ENCODE results near the gene ERFE. TPM values are rescaled to one million over a fixed set of nuclear protein-coding genes. Genes with fewer than 3 reads are reported as not detected.
A peak's percentile ranks its signal among the peaks of the same experiment; 100 is the strongest.
"Not testable (repeated sequence)": the region's sequence is repeated elsewhere in the genome, so short reads cannot be mapped to it uniquely, and the experiment has no call there.

ERFE gene, protein sequence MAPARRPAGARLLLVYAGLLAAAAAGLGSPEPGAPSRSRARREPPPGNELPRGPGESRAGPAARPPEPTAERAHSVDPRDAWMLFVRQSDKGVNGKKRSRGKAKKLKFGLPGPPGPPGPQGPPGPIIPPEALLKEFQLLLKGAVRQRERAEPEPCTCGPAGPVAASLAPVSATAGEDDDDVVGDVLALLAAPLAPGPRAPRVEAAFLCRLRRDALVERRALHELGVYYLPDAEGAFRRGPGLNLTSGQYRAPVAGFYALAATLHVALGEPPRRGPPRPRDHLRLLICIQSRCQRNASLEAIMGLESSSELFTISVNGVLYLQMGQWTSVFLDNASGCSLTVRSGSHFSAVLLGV
- 0.10 and 1.8 TPM in 2 replicates for total RNA-seq (2014; rRNA removed; shearing (Covaris generic))

GRCh38 chr2:238158509-238159070, at the start of gene ERFE:
Gene ERFE (plus strand): TSS chr2:238158970. CDS start chr2:238159008, 38 bp downstream.
- DNase-seq (ENCODE audit: low read depth): peak; percentile 18

- no peak for DNase-seq (ENCODE audit: low read depth)
These were observed 45.2 kb upstream of the ERFE start for GRCh38 chr2:238113611-238114010.

DNA sequence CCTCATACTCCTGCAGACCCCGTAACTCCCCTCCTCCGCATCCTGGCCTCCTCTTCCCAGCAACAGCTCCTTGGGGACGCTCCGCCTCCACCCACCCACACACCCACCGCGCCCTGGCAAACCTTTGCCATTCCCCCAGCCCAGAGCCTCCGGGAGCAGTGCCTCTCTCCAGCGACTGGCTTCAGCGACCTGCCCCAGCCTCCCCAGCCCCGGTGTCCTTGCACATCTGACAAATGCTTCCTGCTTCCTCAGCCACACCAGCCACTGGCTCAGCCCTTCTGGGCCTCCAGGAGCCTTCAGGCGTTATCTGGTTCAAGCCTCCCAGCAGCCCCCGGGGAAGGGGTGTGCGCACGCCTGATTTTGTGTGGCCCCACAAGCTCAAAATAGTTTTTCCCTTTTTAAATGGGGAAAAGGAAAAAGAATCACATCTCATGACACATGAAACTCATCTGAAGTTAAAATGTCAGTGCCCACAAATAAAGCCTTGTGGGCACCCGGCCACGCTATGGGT, 44.4 kb upstream of the ERFE start:
- DNase-seq (ENCODE audit: low read depth): no peak

DNA sequence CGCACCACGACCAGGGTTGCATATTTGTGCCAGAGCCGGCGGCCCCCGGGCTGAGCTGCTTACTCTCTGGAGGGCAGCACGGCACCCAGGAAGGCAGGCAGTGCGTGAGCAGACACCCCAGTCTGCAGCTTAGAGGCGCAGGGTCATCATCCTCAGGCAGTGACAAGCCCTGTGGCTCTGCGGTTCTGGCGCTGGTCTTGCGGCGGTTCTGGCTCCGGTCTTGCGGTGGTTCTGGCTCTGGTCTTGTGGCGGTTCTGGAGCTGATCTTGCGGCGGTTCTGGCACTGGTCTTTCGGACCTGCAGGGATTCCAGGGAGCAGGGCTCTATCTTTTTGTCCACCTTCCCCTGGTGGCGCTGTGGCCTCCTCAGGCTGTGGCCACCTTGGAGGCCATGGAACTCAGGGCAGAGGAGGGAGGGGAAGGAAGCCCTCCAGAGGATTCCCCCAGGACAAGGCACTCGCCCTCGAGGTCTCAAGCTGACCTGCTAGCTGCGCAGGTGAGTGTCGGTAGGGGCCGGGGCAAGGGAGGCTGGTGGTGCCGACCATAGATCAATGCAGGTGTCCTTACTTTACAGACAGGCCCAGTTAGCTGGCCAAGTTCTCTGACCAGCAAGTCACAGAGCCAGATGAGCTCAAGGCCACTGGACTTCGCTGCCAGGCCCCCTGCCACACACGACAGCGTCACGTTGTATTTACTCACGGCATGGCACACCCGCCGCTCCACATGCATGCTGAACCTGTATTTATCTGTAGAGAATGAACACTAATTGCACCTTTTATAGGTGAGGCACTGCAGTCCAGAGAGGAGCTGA, 43.7 kb upstream of the ERFE start:
- DNase-seq (ENCODE audit: low read depth): no peak

DNA sequence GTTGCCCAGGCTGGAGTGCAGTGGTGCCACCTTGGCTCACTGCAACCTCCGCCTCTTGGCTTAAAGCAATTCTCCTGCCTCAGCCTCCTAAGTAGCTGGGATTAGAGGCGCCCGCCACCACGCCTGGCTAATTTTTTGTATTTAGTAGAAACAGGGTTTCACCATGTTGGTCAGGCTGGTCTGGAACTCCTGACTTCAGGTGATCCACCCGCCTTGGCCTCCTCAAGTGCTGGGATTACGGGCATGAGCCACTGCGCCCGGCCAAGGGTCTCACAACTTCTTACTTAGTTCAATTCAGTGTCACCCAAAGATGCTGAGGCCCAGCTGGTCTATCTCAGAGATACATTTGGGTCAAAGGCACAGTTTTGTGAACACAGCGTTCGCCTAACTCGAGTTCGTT, 43.1 kb upstream of the ERFE start:
- DNase-seq (ENCODE audit: low read depth): not testable (repeated sequence)

GRCh38 chr2:238116298-238117198, 42.2 kb upstream of the ERFE start:
- DNase-seq (ENCODE audit: low read depth): no peak

DNA sequence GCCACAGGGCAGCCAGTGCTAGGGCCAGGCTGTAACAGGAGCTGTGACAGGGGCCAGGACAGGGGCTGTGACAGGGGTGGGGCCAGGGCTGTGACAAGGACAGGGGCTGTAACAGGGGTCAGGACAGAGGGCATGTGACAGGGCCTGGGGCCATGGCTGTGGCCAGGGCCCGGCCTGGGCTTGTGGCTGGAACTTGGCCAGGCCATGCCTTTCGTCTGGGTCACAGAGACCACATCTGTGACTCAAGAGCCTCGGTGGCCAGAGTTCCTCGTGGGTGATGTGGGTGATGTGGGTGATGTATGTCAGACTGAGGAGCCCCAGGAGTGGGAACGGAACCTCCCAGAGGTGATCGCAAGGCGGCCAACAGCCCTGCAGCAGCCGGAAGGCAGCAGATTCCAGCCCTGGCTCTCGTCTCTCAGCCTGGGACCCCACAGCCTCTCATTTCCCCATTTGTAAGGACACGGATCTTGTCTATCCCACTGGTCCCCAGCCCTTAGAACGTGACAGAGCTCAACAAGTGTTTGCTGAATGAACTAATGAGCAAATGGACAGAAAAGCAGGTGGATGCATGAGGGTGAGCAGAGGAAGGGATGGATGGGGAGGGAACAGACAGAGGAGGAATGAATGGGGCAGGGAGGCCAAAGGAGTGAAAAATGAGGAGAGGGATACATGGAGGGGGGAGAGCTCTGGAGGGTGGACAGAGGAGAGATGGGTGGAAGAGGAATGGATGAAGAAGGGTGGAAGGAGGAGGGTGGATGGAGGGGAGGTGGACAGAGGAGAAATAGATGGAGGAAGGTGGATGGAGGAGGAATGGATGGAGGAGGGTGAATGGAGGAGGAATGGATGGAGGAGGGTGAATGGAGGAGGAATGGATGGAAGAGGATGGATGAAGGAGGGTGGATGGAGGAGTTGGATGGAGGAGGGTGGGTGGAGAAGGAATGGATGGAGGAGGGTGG, 41.3 kb upstream of the ERFE start:
- peak; percentile 84 for DNase-seq (ENCODE audit: low read depth)

DNA sequence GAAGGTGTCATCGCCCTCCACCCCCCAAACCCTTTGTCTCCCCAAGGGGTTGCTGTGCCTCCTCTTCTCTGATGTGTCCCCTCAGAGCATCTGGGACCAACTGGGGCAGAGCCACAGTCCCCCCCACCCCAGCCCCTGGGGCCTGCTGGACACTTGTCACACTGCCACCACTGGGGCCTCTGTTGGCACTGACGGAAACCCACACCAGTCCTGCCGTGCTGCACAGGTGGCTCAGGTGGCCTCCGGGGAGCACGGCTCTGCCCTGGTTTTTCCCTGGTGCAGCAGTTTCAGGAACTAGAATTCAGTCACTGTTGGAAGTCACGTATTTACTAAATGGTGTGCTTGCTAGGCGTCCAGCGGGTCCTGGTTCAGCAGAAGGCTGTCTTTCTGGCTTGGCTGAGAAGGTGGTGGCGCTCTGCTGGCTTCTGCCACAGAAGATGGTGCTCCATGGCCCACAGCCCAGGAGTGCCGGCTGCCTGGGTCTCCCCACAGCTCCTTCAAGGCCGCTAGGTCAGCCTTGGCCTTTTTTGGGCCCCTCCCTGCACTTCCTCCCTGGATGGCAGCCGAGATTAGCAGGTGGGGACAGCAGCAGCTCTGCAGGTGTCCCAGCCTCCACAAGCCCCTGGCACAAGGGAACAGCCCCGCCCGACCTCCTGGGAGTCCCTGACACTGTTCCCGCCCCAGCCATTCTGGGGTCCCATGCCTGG, 38.9 kb upstream of the ERFE start:
- no peak for DNase-seq (ENCODE audit: low read depth)

DNA sequence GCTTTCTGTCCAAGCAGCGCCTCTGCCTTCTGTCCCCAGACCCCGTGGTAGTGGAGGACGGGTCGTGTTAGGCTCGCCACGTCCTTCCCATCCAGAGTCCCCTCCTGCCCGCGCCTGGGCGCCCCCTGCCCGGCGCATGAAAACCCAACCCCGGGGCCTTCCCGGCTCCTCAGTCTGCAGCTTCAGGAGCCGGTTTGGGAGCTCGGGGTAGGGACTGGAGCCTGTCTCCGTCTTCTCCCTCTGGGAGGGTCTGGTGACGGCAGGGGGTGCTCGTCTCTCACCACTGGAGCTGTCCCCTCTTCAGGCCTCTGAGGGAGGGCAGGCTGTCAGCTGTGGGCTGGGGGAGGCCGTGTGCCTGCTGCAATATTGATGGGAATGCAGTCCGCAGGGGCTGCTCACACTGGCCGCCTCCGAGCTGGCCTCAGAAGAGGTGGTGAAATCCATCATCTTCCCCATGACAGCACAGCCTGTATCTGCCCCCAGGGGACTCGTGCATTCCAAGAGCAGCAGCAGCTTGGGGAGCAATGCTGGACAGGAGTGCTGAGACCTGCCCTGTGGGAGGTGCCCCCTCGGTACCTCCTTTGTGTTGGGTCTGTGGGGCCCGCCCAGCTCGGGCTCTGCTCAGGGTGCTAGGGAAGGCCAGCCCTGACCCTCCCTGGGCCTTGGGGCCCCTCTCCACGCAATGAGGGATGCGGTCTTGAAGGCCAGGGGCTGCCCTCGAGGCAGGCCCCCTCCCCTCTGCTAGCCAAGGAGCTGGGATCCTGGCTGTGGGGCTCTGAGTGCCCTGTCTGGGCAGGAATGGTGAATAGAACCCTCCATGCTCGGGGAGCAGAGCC, 38.1 kb upstream of the ERFE start:
- no peak for DNase-seq (ENCODE audit: low read depth)

GRCh38 chr2:238121511-238122286, 37.1 kb upstream of the ERFE start:
- no peak for DNase-seq (ENCODE audit: low read depth)

DNA sequence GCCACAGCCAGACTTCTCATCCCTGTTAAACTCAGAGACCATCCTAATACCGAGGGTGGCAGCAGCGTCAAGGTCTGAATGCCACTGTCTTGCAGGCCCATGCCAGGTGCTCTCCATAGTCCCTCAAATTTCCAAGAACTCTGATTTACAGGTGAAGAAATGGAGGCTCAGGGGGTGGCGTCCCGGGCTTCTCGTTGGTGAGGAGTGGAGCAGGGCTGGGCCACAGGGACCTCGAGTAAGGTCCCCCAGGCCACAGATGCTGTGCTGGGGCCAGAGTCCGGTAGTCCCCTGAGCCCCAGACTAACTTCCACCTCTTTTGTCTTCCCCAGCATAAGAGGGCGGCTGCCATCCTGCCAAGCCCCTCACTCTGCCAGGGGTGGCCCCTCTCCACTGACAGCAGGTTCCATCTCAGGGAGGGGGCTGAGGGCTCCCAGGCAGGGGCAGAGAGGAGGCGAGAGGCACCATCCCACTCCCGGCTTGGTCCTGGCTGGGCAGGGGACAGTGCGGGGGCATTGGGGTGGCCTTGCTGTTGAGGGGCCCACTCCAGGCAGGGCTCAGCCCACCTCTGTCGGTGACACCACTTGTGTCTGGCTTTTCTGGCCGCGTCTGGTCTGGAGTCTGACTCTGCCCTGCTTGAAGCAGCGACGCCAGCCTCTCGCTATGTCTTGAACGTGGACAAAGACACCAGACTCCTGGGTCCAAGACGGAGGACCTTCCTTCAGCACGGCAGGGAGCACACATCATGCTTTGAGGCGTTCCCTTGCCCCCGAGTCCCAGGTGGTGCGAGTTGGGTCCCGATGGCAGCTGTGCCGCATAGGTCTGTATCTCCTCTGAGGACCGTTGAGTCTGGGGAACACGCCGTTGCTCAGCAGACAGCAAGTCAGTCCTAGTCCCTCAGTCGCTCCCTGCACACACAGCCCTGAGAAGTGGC, 36.2 kb upstream of the ERFE start:
- no peak for DNase-seq (ENCODE audit: low read depth)

DNA sequence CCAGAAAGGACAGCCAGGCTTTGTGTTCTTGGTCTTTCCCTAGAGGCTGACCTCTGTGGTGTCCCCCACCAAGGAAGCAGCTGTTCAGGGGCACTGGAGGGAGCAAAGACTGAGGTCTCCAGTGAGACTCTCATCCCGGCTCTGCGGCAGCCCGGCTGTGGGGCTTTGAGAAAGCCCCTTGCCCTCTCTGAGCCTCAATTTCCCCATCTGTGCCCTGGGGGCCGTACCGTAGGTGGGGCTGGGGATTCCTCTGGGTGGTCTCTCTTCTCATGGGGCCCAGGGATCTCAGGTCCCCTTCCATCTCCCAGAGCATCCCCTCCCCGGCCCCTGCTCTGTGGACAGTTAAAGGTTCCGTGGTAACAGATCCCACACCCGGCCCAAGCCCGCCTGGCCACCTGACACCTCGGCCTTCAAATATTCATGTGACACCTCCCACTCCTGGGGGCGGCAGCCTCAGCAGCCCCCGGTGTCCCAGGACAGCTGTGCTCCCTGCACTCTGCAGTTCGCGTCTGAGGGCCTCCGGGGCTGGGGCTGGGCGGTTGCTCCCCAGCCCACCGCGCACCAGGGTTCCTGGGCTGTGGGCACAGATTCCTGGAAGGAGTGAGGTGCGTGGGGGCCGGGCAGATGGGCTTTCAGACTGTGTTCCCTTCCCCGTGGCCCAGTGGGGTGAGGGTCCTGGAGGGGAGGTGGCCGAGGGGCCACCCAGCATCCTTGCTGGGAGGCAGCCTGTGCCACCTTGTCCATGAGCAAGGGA, 35.4 kb upstream of the ERFE start:
- no peak for DNase-seq (ENCODE audit: low read depth)

DNA sequence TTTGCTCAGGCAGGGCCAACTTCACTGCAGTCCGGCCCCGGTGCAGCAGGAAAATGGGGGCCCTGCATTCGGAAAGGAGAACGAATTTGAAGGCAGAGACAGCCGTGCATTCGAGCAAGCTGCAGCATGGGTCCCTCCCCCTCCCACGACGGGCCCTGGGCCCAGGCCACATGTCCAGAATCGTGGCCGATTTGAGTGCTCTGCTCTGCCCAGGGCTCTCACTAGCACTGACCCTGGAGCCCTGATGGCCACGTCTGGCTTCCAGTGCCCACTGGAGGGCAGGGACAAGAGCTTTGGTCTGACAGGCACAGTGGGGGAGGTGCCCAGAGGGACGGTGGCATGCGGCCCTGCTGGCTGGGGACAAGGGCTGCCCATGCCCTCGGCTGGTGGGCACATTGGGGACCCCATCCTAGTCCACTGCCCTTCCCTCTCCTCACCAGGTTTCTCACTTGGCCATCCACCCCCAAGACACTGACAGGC, 34.7 kb upstream of the ERFE start:
- DNase-seq (ENCODE audit: low read depth): no peak

DNA sequence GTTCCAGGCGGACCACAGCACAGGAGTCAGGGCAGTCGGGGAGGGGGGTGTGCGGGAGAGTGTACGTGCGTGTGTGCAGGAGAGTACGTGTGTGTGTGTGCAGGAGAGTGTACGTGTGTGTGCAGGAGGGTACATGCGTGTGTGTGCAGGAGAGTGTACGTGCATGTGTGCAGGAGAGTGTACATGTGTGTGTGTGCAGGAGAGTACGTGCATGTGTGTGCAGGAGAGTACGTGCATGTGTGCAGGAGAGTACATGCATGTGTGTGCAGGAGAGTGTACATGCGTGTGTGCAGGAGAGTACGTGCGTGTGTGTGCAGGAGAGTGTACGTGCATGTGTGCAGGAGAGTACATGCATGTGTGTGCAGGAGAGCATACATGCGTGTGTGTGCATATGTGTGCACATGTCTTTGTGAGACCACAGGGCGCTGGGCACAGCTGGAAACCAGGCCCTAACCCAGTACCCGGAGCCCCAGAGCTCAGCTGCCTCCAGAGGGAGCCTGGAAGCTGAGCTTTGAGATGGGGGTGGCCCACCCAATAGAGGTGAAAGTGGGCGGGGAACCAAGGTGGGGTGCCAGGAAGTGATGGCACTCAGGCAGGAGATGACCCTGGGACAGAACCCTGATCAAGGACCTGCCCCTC, 34.2 kb upstream of the ERFE start:
- no peak for DNase-seq (ENCODE audit: low read depth)

GRCh38 chr2:238125127-238125885, 33.5 kb upstream of the ERFE start:
- no peak for DNase-seq (ENCODE audit: low read depth)

All from RPMI7951 (cell line).